MM.1S (cell line): ENCODE data around the gene SLC26A4.

Experiments
- CTCF ChIP-seq: fragments of 300-600 bp; sonication (generic); IDR thresholded peaks from 2 replicates; pipeline ENCODE4 v1.5.1; 2016; ENCODE audit warnings: antibody characterized with exemption, low read length, mixed read lengths
- EZH2 ChIP-seq: fragments of 300-600 bp; sonication (generic); optimal IDR thresholded peaks from 2 replicates; pipeline ENCODE3; 2017; ENCODE audit warnings: low read depth, mild to moderate bottlenecking, antibody characterized with exemption, low read length, mixed read lengths

DNA sequence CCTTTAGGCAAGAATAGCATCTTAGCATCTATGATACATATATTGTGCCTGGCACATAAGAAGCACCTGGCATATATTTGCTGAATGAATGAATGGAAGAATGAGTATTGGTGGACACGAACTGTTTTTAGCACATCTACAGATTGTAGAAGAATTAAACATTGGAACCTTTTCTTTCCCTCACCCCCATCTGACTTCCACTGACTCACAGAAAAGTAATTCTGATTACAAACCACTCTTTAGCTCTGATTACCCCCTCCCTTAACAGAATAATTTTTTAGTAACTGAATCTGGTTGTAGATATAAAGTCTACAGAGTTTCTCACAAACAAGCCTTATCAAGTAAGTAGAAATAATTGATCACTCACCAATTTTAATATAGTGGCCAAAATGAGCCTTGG, 31.9 kb downstream of the SLC26A4 start:
- TF ChIP-seq CTCF (no peak), EZH2 (no peak)
